ACHN (cell line): ENCODE measurements around the gene GFER.

Source experiments
- DNase-seq: peaks from one replicate; pipeline ENCODE4 v3.0.0-alpha.2; 2015
- in situ Hi-C: cut with HindIII; loops from 2 replicates; pipeline ENCODE4 v1.10.0; 2017; ENCODE audit warnings: low sequenced_read_pairs, low pct_ligation_motif_present, low pct_unique_long_range_greater_than_20kb

Gene GFER

DNA sequence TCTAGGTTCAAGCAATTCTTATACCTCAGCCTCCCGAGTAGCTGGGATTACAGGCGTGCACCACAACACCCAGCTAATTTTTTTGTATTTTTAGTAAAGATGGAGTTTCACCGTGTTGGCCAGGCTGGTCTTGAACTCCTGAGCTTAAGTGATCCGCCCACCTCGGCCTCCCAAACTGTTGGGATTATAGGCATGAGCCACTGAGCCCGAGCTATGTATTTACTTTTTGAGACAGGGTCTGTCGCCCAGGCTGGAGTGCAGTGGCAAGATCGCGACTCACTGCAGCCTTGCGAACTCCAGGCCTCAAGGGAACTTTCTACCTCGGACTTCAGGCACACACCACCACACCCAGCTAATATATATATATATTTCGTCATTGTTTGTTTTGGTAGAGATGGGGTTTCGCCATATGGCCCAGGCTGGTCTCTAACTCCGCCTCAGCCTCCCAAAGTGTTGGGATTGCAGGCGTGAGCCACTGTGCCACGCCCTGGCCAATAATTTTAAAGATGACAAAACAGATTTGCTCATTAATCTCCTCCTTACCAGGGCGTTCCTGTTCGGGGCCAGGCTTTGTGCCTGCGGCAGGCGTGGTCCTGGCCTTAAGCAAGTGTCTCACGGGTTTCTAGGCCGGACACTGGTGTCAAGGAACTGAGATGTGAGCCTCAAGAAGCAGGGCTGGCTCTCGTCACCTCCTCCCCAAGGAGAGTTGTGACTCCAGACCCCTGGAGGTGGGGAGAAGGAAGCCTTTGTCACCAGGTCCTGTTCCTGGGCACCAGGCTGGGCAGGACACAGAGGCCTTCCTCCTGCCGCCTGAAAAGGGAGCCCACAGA is 31.3 kb downstream of the GFER start:
- in situ Hi-C loops = no loop called here
- no peak for DNase-seq

GRCh38 chr16:2015947-2016208 is 31.9 kb downstream of the GFER start:
- no peak for DNase-seq
- in situ Hi-C loops = no loop called here

- in situ Hi-C loops = no loop called here
- DNase-seq = no peak
These were observed 32.5 kb downstream of the GFER start for GRCh38 chr16:2016407-2016922.

- in situ Hi-C loops = no loop called here
- no peak for DNase-seq
These were observed 35.5 kb downstream of the GFER start, which contains the start of gene NPW for GRCh38 chr16:2019518-2019920. Gene NPW (plus strand): TSS chr16:2019785.

- no peak for DNase-seq
- in situ Hi-C loops = no loop called here
These were observed 36.2 kb downstream of the GFER start for GRCh38 chr16:2019921-2020831.

DNA sequence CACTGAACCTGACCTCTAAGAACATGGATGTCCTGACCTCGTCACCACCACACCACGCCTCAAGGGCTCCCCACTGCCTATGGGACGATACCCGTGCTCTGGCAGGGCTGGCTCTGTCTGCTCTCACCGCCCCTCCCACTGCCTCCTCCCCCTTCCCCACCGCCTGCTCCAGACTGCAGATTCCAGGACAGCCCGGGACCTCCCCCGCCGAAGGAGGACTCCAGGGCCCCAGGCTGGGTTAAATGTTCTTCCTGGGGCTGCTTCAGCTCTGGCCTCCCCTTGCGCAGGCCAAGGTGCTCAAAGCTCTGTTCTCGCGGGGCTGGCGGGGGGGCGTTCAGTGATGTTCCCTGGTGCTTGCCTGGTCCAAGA is 38.7 kb downstream of the GFER start:
- peak; percentile 79 for DNase-seq
- in situ Hi-C loops = no loop called here

DNA sequence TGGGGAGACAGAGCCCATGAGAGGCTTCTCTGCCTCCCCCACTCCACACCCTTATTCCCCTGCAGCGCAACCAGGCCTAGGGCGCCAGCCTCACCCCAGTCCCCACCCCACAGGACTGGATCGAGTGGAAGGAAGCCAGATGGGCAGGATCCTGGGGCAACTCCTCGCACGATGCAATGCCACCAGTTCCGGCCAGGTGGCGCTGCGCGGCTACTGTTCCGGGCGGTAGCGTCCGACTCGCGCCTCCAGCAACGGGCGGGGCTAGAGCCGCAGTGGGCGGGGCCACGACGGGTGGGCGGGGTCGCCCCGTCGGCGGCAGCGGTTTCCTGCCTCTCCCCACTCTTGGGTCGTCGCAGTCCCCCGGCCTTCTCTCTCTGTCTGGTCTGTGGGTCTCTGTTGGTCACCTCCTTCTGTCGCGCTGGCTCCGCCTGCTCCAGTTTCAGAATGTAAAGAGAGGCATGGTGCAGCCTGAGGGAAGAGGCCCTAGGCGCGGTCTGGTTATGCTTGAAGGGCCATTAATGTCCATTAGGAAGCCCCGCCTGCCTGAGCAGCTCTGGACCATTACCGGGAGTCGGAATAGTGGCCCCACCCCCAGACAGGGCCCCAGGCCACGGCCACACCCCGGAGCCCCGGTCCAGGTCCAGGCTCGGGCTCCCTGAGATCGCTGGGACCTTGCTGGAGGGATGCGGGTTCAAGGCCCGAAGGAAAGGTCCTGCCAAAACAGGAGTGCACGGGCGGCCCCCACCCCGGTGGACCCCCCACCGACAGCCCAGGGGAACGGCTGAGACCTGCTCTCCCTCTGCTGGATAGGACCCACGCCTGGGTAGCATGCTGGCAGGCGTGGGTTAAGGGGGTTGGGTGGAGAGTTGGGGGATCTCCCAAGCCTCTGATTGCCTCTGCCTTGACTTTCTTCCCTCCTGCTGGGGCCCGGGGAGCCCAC is 39.4 kb downstream of the GFER start:
- DNase-seq = peak; percentile 90
- in situ Hi-C loops = no loop called here

- in situ Hi-C loops = no loop called here
- DNase-seq = no peak
These were observed 40.0 kb downstream of the GFER start for GRCh38 chr16:2024032-2024420.

DNA sequence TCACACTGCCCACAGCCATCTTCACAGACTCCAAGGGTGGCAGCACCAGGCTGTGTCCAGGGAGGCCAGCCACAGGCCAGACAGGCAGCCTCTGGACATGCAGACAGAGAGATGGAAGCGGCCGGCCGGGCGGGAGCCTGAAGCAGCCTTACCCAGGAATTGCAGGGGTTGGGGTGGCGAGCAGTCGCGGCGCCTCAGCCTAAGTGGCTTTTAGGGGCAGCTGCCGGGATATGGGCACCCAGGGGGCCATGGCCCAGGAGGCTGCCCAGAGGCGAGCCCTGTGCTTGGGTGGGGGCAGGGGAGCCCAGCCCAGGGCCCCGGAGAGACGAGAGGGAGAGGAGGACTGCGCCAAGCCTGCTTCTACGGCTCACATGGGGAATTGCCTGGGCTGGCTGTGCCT is 41.3 kb downstream of the GFER start:
- in situ Hi-C loops = no loop called here
- DNase-seq = no peak

DNA sequence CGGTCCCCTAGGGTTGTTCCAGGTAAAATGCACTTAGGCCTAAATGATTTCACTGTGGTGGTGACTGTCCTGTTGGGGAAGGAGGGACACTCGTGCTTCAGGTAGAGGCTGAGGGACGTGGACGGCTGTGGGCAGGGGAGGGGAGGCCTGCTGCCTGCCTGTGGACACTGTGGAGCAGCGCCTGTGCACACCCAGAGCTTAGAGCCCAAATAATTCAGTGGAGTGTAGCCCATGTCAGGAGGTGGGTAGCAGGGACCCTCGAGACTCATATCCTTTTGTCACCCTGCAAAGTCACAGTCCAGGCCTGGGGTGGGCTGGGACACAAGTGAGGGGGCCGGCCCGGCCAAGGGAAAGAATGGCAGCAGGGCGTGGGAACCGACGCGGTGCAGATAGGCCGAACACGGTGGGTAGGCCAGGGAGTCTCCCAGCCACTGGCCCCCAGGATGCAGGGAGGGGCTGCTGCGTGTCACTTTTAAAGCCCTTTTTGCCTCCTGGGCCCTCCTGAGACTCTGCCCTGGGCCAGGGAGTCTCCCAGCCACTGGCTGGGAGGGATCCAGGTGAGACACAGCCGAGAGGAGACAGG is 42.0 kb downstream of the GFER start:
- no peak for DNase-seq
- in situ Hi-C loops = no loop called here

GRCh38 chr16:2026461-2027023 is 42.5 kb downstream of the GFER start, which contains the start of gene NHERF2:
Gene NHERF2 (plus strand): TSS chr16:2026902. CDS start chr16:2027006, 104 bp downstream.
- in situ Hi-C loops = no loop called here
- peak; percentile 41 for DNase-seq

GRCh38 chr16:2027024-2028010 is 43.3 kb downstream of the GFER start:
- in situ Hi-C loops = no loop called here
- DNase-seq = no peak

- no peak for DNase-seq
- in situ Hi-C loops = no loop called here
These were observed 44.2 kb downstream of the GFER start for GRCh38 chr16:2028146-2028545.

DNA sequence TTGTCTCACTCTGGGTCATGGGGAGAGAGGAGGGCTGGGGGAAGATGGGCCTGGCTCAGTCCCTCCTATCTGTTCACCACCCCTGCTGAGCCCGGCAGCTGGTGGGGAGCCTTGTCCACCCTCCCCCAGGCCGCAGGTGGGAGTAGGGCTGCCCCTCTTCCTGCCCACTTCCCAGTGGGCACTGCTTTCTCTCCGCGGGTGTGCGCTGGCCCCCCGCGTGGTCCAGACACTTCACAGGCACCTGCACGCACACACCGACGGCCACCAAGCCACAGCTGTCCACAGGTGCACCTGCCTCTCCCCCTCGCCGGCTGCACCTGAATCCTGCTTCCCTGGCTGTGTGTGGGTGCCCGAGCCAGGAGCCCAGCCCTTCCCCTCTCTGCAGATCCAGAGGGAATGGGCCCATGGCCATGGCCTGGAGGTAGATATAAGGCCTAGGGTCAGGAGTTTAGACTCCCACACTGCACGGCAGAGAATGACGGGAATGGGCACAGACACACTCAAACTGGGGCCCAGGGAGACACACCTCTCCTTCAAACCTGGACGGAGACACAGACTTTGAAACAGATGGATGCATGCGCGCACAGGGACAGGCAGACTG is 44.7 kb downstream of the GFER start:
- in situ Hi-C loops = no loop called here
- no peak for DNase-seq

DNA sequence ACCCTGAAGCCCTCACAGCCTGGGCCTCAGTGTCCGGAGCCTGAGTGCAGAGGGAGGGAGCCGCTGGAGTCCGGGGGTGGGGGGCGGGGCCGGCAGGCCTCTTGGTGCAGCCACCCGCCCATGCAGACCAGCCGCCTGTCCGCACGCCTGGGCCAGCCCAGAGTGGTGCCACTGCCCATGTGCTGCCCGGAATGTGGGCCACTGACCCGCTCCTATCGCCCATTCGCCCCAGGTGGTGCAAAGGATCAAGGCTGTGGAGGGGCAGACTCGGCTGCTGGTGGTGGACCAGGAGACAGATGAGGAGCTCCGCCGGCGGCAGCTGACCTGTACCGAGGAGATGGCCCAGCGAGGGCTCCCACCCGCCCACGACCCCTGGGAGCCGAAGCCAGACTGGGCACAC is 45.4 kb downstream of the GFER start:
- in situ Hi-C loops = no loop called here

DNA sequence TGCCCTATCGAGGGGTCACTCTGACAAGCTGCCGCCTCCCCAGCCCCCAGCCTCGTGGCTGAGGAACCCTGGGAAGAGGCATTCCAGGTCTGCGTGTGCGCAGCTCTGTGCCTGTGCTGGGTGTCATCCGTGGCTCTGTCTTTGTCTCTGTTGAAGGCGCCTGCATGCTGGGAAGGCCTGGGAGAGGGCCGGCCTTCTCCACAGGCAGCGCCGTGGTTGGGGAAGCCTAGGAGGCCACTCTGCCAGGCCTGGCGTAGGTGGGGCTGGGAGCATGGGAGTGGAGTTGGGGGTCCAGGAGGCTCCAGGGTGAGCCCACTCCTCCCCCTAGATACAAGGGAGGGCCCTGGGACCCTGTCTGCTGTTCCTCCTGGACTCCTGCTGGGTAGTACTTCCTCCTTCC is 46.0 kb downstream of the GFER start:
- DNase-seq = no peak
- in situ Hi-C loops = loop anchor here (10.0 kb wide), 1 partner anchor 135 kb away; no protein-coding TSS in a partner anchor

More for the DNA sequence above, 45.4 kb downstream of the GFER start:
- no peak for DNase-seq
